ENCODE data around the gene CPNE5. TPM values are rescaled to one million over a fixed set of nuclear protein-coding genes. Genes with fewer than 3 reads are reported as not detected.

The CPNE5 gene
- 0.07 and 0.13 TPM in 2 replicates for polyA plus RNA-seq (2011; rRNA removed)
- polyA plus RNA-seq (2012; cell fraction: cytosol; rRNA removed), result 0.04 TPM in 1 of 2 replicates, not detected in the other
- polyA plus RNA-seq (2012; cell fraction: nucleus; rRNA removed), result 0.07 and 0.11 TPM in 2 replicates
- polyA plus RNA-seq (2017; fragmentation: RNase III; extraction: RNeasy Plus Mini Kit Qiagen cat#74134 plus additional on column Dnase treatment), result 0.03 to 0.20 TPM (median 0.08 TPM) in 3 replicates
- 0.15 TPM in 1 of 2 replicates, not detected in the other for polyA minus RNA-seq (2011; rRNA and poly(A)+ RNA removed)

- WGBS (ENCODE audit: missing lambda C conversion rate), result 59% methylated on average over 15 of the region's 57 CpGs
Measured at GRCh38 chr6:36838896-36839748, at the start of gene CPNE5. CPNE5 (minus strand) TSS chr6:36839444; CDS start chr6:36839377, 67 bp downstream.

DNA sequence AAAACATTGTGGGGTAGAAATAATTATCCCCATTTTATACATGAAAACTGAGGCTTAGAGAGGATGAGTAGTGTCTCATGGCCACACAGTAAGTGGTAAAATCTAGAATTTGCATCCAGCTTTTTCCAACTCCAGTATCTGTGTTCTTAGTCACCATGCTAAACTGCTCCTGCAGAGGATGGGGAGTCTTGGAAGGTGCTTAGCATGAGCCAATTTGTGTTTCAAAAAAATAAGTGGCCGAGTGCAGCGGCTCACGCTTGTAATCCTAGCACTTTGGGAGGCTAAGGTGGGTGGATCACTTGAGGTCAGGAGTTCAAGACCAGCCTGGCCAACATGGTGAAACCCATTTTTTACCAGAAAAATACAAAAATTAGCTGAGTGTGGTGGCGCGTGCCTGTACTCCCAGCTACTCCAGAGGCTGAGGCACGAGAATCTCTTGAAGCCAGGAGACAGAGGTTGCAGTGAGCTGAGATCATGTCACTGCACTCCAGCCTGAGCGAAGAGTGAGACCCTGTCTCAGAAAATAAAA lies 48.9 kb upstream of the CPNE5 start:
- H3K9me3 ChIP-seq, result no peaks in the 10 kb centered on the region
- FAIRE-seq (no peak), ATAC-seq (no peak), DNase-seq (ENCODE audit: low read depth in 1 of 2, low spot score in 1 of 2) (no peak)
- WGBS (ENCODE audit: missing lambda C conversion rate), result 79% methylated on average over 7 of the region's 7 CpGs
- no peak for TF ChIP-seq MAZ (IDR thresholded peaks at IDR 0.05; ENCODE audit: borderline replicate concordance, low read depth, low read length)
- no peak for TF ChIP-seq EHMT2 (IDR thresholded peaks at IDR 0.05; ENCODE audit: low read depth)
- TF ChIP-seq REST (IDR thresholded peaks at IDR 0.05), result no peak
- ChIA-PET POLR2A (no interaction called here), CTCF (interaction anchor here (1.3 to 1.9 kb wide), 2 partner anchors 130 to 322 kb away, joined by 5 to 8 read pairs; no protein-coding TSS in a partner anchor)
- no peak overlapping the region for H3K27ac ChIP-seq
- H3K4me3 ChIP-seq, result no peak overlapping the region
- no peak overlapping the region for H3K4me2 ChIP-seq
- H3K4me1 ChIP-seq, result peaks cover 5% of the 10 kb centered on the region; the same call in 1 of the 3 replicates

More at GRCh38 chr6:36838896-36839748, at the start of gene CPNE5:
- TF ChIP-seq FOXS1 (CRISPR knock-in tag; IDR thresholded peaks at IDR 0.05) (no peak), HEYL (CRISPR knock-in tag; IDR thresholded peaks at IDR 0.05) (no peak), SREBF2 (IDR thresholded peaks at IDR 0.05) (no peak), CBX8 (IDR thresholded peaks at IDR 0.05) (no peak), HOXB13 (CRISPR knock-in tag; IDR thresholded peaks at IDR 0.05; ENCODE audit: low read depth) (no peak)
- Histone ChIP-seq H3K4me1 (no peaks in the 10 kb centered on the region), H3K27ac (peak within 1 kb of the TSS; percentile 49 to 83; a peak in 4 of 6 replicates), H3K4me2 (peak within 1 kb of the TSS; percentile 97), H3K9me3 (no peaks in the 10 kb centered on the region), H3K4me3 (peak within 1 kb of the TSS; percentile 57)
- no peak for DNase-seq (ENCODE audit: low read depth in 1 of 2, low spot score in 1 of 2)
- CTCF ChIA-PET, result no interaction called here
- peak; percentile 31 to 42; a peak in 2 of 6 replicates for ATAC-seq
- POLR2A ChIA-PET, result no interaction called here
- no peak for FAIRE-seq

DNA sequence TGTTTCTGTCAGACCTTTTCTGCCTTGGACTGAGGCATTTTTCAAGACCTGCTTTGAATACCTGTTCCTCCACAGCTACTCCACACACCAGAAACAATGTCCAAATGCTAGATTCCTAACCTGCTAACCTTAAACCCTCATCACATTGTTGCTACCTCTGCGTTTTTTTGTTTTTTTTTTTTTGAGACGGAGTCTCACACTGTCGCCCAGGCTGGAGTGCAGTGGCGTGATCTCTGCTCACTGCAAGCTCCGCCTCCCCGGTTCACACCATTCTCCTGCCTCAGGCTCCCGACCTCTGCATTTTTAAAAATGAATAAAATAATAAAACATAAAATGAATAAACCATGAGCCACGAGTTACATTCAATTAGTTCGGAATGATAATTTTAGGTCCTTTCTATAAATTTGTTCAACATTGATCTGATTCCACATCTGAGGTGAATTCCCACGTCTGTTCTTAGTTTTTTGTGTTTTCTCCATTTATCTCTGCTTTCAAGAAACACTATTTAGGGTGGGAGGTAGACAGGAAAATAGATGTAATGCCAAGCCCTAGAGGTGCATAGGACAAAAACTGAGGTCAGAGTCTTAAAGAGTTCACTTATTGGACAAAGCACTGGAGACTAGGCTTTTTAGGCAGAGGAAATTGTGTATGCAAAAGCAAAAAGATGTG lies 47.8 kb upstream of the CPNE5 start:
- FAIRE-seq (no peak), ATAC-seq (no peak), DNase-seq (ENCODE audit: low read depth in 1 of 2, low spot score in 1 of 2) (no peak)
- ChIA-PET CTCF (no interaction called here), POLR2A (no interaction called here)
- peaks cover 5% of the 10 kb centered on the region; the same call in 1 of the 3 replicates for H3K4me1 ChIP-seq
- H3K4me3 ChIP-seq, result peak overlapping the region; percentile 81
- no peak overlapping the region for H3K27ac ChIP-seq
- 73% methylated on average over 10 of the region's 10 CpGs for WGBS (ENCODE audit: missing lambda C conversion rate)
- TF ChIP-seq ZC3H11A (IDR thresholded peaks at IDR 0.05), result no peak
- no peak for TF ChIP-seq HEYL (CRISPR knock-in tag; IDR thresholded peaks at IDR 0.05)
- TF ChIP-seq HOXB13 (CRISPR knock-in tag; IDR thresholded peaks at IDR 0.05; ENCODE audit: low read depth), result no peak
- no peaks in the 10 kb centered on the region for H3K9me3 ChIP-seq
- peak overlapping the region; percentile 96 for H3K4me2 ChIP-seq
